ENCODE data around the gene MIEN1. TPM values are rescaled to one million over a fixed set of nuclear protein-coding genes. Genes with fewer than 3 reads are reported as not detected.

MIEN1 gene
- total and polyA plus RNA-seq, 2 of the 13 experiments (the other 11 are each of a cell fraction or from before 2014, with no cell fraction given) = 40.6 to 56.6 TPM

- TF ChIP-seq ZNF788 (CRISPR knock-in tag; IDR thresholded peaks at IDR 0.05; ENCODE audit: borderline replicate concordance) (peak; percentile 35; the same call in 1 of the 2 replicates), HOXA3 (CRISPR knock-in tag; IDR thresholded peaks at IDR 0.05) (peak; percentile 67; the same call in 1 of the 2 replicates), KDM5B (CRISPR knock-in tag; IDR thresholded peaks at IDR 0.05; ENCODE audit: borderline replicate concordance) (peak; percentile 28; the same call in 1 of the 2 replicates), ZNF589 (CRISPR knock-in tag; conservative IDR thresholded peaks at IDR 0.05) (peak; percentile 78; the same call in 1 of the 2 replicates), SMC3 (IDR thresholded peaks at IDR 0.05; ENCODE audit: low read length) (peak; percentile 16; the same call in 1 of the 2 replicates), NCOA2 (CRISPR knock-in tag; IDR thresholded peaks at IDR 0.05) (no peak; the same call in 1 of the 2 replicates), TBX2 (CRISPR knock-in tag; IDR thresholded peaks at IDR 0.05; ENCODE audit: borderline replicate concordance) (no peak; the same call in 1 of the 2 replicates), PRDM15 (CRISPR knock-in tag; IDR thresholded peaks at IDR 0.05) (no peak), FOSL1 (CRISPR knock-in tag; IDR thresholded peaks at IDR 0.05; ENCODE audit: borderline replicate concordance) (no peak), ZBTB26 (CRISPR knock-in tag; IDR thresholded peaks at IDR 0.05; ENCODE audit: borderline replicate concordance) (0 out of 2 replicates have a peak, but pooled peaks have one; percentile 21), JUNB (CRISPR knock-in tag; IDR thresholded peaks at IDR 0.05; ENCODE audit: borderline replicate concordance) (no peak), NFE2L1 (CRISPR knock-in tag; IDR thresholded peaks at IDR 0.05; ENCODE audit: borderline replicate concordance) (no peak), ZNF30 (CRISPR knock-in tag; IDR thresholded peaks at IDR 0.05) (no peak), NR2F2 (IDR thresholded peaks at IDR 0.05; ENCODE audit: borderline replicate concordance, low read depth) (0 out of 2 replicates have a peak, but pooled peaks have one; percentile 4), MNT (IDR thresholded peaks at IDR 0.05) (no peak)
- TF ChIP-seq, protein P1, sequence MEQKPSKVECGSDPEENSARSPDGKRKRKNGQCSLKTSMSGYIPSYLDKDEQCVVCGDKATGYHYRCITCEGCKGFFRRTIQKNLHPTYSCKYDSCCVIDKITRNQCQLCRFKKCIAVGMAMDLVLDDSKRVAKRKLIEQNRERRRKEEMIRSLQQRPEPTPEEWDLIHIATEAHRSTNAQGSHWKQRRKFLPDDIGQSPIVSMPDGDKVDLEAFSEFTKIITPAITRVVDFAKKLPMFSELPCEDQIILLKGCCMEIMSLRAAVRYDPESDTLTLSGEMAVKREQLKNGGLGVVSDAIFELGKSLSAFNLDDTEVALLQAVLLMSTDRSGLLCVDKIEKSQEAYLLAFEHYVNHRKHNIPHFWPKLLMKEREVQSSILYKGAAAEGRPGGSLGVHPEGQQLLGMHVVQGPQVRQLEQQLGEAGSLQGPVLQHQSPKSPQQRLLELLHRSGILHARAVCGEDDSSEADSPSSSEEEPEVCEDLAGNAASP (CRISPR knock-in tag; IDR thresholded peaks at IDR 0.05; ENCODE audit: borderline replicate concordance) = peak; percentile 27
- TF ChIP-seq, protein P2, sequence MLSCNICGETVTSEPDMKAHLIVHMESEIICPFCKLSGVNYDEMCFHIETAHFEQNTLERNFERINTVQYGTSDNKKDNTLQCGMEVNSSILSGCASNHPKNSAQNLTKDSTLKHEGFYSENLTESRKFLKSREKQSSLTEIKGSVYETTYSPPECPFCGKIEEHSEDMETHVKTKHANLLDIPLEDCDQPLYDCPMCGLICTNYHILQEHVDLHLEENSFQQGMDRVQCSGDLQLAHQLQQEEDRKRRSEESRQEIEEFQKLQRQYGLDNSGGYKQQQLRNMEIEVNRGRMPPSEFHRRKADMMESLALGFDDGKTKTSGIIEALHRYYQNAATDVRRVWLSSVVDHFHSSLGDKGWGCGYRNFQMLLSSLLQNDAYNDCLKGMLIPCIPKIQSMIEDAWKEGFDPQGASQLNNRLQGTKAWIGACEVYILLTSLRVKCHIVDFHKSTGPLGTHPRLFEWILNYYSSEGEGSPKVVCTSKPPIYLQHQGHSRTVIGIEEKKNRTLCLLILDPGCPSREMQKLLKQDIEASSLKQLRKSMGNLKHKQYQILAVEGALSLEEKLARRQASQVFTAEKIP (CRISPR knock-in tag; IDR thresholded peaks at IDR 0.05; ENCODE audit: borderline replicate concordance) = no peak
Observed at GRCh38 chr17:39687546-39688474, 42.5 kb downstream of the MIEN1 start, which contains the start of gene PGAP3 (continued).

Data from HepG2 (cell line).